ENCODE measurements around the gene CEP128. TPM values are rescaled to one million over a fixed set of nuclear protein-coding genes. Genes with fewer than 3 reads are reported as not detected.

The CEP128 gene
- total and polyA plus RNA-seq, 3 donors from 2014 or later, result 8.5 to 30.9 (median 15.3) TPM

- H3K9me3 ChIP-seq, result no peaks in the 10 kb centered on the region
- TF ChIP-seq CTCF (IDR thresholded peaks at IDR 0.05) (no peak), POLR2A (IDR thresholded peaks at IDR 0.05) (no peak)
- H3K4me1 ChIP-seq, result no peaks in the 10 kb centered on the region
- H3K36me3 ChIP-seq (ENCODE audit: low read depth, missing control alignments), result no peaks in the 10 kb centered on the region
- H3K27me3 ChIP-seq, result no peaks in the 10 kb centered on the region
- H3K4me3 ChIP-seq, result no peak overlapping the region
- H3K27ac ChIP-seq, result no peak overlapping the region
- DNase-seq, result no peak
- WGBS, 2 donors, result 98 to 100% methylated on average over 3 of the region's 3 CpGs
- intact Hi-C loops (cut with DNase I; ENCODE audit: low total_unique reads), result no loop called here
These were observed 259.9 kb downstream of the CEP128 start for GRCh38 chr14:80681651-80682050.

GRCh38 chr14:80679273-80679672 lies 262.3 kb downstream of the CEP128 start:
- 91 to 92% methylated on average over 5 of the region's 5 CpGs for WGBS, 2 donors
- no peak for DNase-seq
- H3K36me3 ChIP-seq (ENCODE audit: low read depth, missing control alignments), result no peaks in the 10 kb centered on the region
- H3K27me3 ChIP-seq, result no peaks in the 10 kb centered on the region
- no peak for TF ChIP-seq POLR2A (IDR thresholded peaks at IDR 0.05)
- no peak for TF ChIP-seq CTCF (IDR thresholded peaks at IDR 0.05)
- H3K4me3 ChIP-seq, result no peak overlapping the region
- no peaks in the 10 kb centered on the region for H3K9me3 ChIP-seq
- intact Hi-C loops (cut with DNase I; ENCODE audit: low total_unique reads), result no loop called here
- H3K4me1 ChIP-seq, result no peaks in the 10 kb centered on the region
- no peak overlapping the region for H3K27ac ChIP-seq

GRCh38 chr14:80678436-80678835 lies 263.1 kb downstream of the CEP128 start:
- no peak overlapping the region for H3K27ac ChIP-seq
- TF ChIP-seq POLR2A (IDR thresholded peaks at IDR 0.05) (no peak), CTCF (IDR thresholded peaks at IDR 0.05) (no peak)
- no peaks in the 10 kb centered on the region for H3K4me1 ChIP-seq
- DNase-seq, result no peak
- no peaks in the 10 kb centered on the region for H3K36me3 ChIP-seq (ENCODE audit: low read depth, missing control alignments)
- 98 to 100% methylated on average over 3 of the region's 3 CpGs for WGBS, 2 donors
- H3K4me3 ChIP-seq, result no peak overlapping the region
- no peaks in the 10 kb centered on the region for H3K9me3 ChIP-seq
- intact Hi-C loops (cut with DNase I; ENCODE audit: low total_unique reads), result no loop called here
- no peaks in the 10 kb centered on the region for H3K27me3 ChIP-seq

- TF ChIP-seq POLR2A (IDR thresholded peaks at IDR 0.05), result no peak
- no peak for TF ChIP-seq CTCF (IDR thresholded peaks at IDR 0.05)
- Histone ChIP-seq H3K9me3 (no peaks in the 10 kb centered on the region), H3K27me3 (no peaks in the 10 kb centered on the region), H3K36me3 (ENCODE audit: low read depth, missing control alignments) (no peaks in the 10 kb centered on the region), H3K27ac (no peak overlapping the region), H3K4me1 (no peaks in the 10 kb centered on the region), H3K4me3 (no peak overlapping the region)
- WGBS, 2 donors, result 93 to 95% methylated on average over 2 of the region's 2 CpGs
- intact Hi-C loops (cut with DNase I; ENCODE audit: low total_unique reads), result no loop called here
- DNase-seq, result no peak
These were observed 272.1 kb downstream of the CEP128 start for GRCh38 chr14:80669426-80669825.

GRCh38 chr14:80664576-80664975 lies 277.0 kb downstream of the CEP128 start:
- 99 to 100% methylated on average over 2 of the region's 2 CpGs for WGBS, 2 donors
- no peak for TF ChIP-seq CTCF (IDR thresholded peaks at IDR 0.05)
- no peak for TF ChIP-seq POLR2A (IDR thresholded peaks at IDR 0.05)
- intact Hi-C loops (cut with DNase I; ENCODE audit: low total_unique reads), result no loop called here
- Histone ChIP-seq H3K9me3 (no peaks in the 10 kb centered on the region), H3K27ac (no peak overlapping the region), H3K4me3 (no peak overlapping the region), H3K27me3 (no peaks in the 10 kb centered on the region), H3K36me3 (ENCODE audit: low read depth, missing control alignments) (no peaks in the 10 kb centered on the region), H3K4me1 (no peaks in the 10 kb centered on the region)
- no peak for DNase-seq
